ENCODE data around the gene NEGR1. TPM values are rescaled to one million over a fixed set of nuclear protein-coding genes. Genes with fewer than 3 reads are reported as not detected.

NEGR1 gene
- total and polyA plus RNA-seq, 2 donors (not counting 3 experiments of a cell fraction or from before 2014, with no cell fraction given): 6.8 to 21.8 TPM

DNA sequence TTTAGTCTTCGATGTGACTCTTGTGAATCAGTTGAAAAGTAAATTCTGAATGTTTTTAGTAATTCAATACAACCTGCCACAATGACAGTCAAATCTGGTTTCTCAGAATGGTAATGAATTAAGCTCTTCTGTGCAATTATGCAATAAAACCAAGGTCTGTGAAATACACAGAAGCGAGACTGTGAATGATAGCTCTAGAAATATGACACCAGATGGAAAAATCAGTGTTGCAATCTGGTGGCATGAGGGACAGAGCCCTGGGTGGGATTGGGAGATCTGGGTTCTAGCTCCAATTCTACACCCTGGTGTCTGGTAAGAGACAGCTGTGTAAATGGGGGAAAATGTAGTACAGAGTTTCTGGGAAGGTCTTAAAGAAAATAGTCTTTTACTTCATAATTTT, 615.1 kb downstream of the NEGR1 start:
- BruUV-seq (replicated peaks): no TSS peak
- no peaks in the 10 kb centered on the region for H3K27me3 ChIP-seq (ENCODE audit: control insufficient read depth in 2 of 2, insufficient read depth in 2 of 2, low read length in 2 of 2)
- intact Hi-C loops (cut with micrococcal nuclease): no loop called here
- DNase-seq (ENCODE audit: low read depth, low spot score) (no peak), FAIRE-seq (no peak)
- H3K4me3 ChIP-seq (replicated peaks in 1 of 3; ENCODE audit: insufficient read depth in 1 of 3, low read depth in 1 of 3, low read length in 3 of 3): no peak overlapping the region
- no peaks in the 10 kb centered on the region for H3K9me3 ChIP-seq (replicated peaks; ENCODE audit: control insufficient read depth, insufficient read depth, low read length)
- H3K79me2 ChIP-seq (ENCODE audit: control insufficient read depth, insufficient read depth, low read length): no peaks in the 10 kb centered on the region
- no peaks in the 10 kb centered on the region for H3K9me1 ChIP-seq (replicated peaks; ENCODE audit: control insufficient read depth, extremely low read depth, insufficient read depth, low read length)
- no peaks in the 10 kb centered on the region for H3K36me3 ChIP-seq (ENCODE audit: control insufficient read depth in 2 of 2, extremely low read depth in 1 of 2, insufficient read depth in 2 of 2, low read length in 2 of 2)
- no peak overlapping the region for H3K9ac ChIP-seq (replicated peaks; ENCODE audit: extremely low read depth, insufficient read depth, low read length)
- no peak overlapping the region for H2AFZ ChIP-seq (ENCODE audit: low read depth, low read length)
- no peak for TF ChIP-seq JUN (IDR thresholded peaks at IDR 0.05; ENCODE audit: borderline replicate concordance, insufficient read depth, insufficient read length, low read depth)
- no peak for TF ChIP-seq MYC (IDR thresholded peaks at IDR 0.05; ENCODE audit: low read depth, low read length)
- TF ChIP-seq GATA2 (IDR thresholded peaks at IDR 0.05; ENCODE audit: insufficient read depth, insufficient read length, low read depth, low read length): no peak
- TF ChIP-seq FOS (IDR thresholded peaks at IDR 0.05; ENCODE audit: borderline replicate concordance, insufficient read depth, low read length): no peak
- TF ChIP-seq EZH2 (IDR thresholded peaks at IDR 0.05; ENCODE audit: borderline replicate concordance, low read depth, low read length, severe bottlenecking): no peak
- TF ChIP-seq, protein P1, sequence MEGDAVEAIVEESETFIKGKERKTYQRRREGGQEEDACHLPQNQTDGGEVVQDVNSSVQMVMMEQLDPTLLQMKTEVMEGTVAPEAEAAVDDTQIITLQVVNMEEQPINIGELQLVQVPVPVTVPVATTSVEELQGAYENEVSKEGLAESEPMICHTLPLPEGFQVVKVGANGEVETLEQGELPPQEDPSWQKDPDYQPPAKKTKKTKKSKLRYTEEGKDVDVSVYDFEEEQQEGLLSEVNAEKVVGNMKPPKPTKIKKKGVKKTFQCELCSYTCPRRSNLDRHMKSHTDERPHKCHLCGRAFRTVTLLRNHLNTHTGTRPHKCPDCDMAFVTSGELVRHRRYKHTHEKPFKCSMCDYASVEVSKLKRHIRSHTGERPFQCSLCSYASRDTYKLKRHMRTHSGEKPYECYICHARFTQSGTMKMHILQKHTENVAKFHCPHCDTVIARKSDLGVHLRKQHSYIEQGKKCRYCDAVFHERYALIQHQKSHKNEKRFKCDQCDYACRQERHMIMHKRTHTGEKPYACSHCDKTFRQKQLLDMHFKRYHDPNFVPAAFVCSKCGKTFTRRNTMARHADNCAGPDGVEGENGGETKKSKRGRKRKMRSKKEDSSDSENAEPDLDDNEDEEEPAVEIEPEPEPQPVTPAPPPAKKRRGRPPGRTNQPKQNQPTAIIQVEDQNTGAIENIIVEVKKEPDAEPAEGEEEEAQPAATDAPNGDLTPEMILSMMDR (IDR thresholded peaks at IDR 0.05; ENCODE audit: extremely low read depth in 1 of 2, insufficient read depth in 1 of 2, low read depth in 1 of 2, low read length in 2 of 2): no peak
- TF ChIP-seq, protein P2, sequence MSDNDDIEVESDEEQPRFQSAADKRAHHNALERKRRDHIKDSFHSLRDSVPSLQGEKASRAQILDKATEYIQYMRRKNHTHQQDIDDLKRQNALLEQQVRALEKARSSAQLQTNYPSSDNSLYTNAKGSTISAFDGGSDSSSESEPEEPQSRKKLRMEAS (IDR thresholded peaks at IDR 0.05; ENCODE audit: insufficient read depth, insufficient read length): no peak
- no peak for TF ChIP-seq POLR2A (IDR thresholded peaks at IDR 0.05; ENCODE audit: low read depth, low read length)
- no peak for TF ChIP-seq POLR2AphosphoS5 (IDR thresholded peaks at IDR 0.05; ENCODE audit: insufficient read depth, low read depth, low read length)
- no peak overlapping the region for H3K27ac ChIP-seq (ENCODE audit: insufficient read depth, low read depth, low read length)
- H3K4me1 ChIP-seq (ENCODE audit: control insufficient read depth, extremely low read depth, insufficient read depth, low read length): no peaks in the 10 kb centered on the region
- H3K4me2 ChIP-seq (ENCODE audit: insufficient read depth, low read length): no peak overlapping the region
- dilution Hi-C loops (cut with MboI; ENCODE audit: extremely low pct_ligation_motif_present, low sequenced_read_pairs): no loop called here
- ChIA-PET CTCF (no interaction called here), POLR2A (no interaction called here)
- H4K20me1 ChIP-seq (replicated peaks; ENCODE audit: control insufficient read depth, extremely low read depth, insufficient read depth, low read length): no peaks in the 10 kb centered on the region
